ENCODE measurements around the gene MELTF. TPM values are rescaled to one million over a fixed set of nuclear protein-coding genes. Genes with fewer than 3 reads are reported as not detected.

The MELTF gene
- total RNA-seq (2014; rRNA removed; shearing (Covaris generic)) (7.4 and 9.6 TPM in 2 replicates), total RNA-seq (2022) (13.8 and 14.6 TPM in 2 replicates), Bru-seq, nascent RNA (percentile 37 among the genes with signal in this experiment), BruChase-seq, experiment 1, labeled RNA remaining after a 6-hour chase (percentile 37 among the genes with signal in this experiment), BruChase-seq, experiment 2, labeled RNA remaining after a 2-hour chase (percentile 39 among the genes with signal in this experiment)
- long read RNA-seq, partial matches to known transcripts: 3 of 13 reads
- long read RNA-seq, other reads (novel, unspliced or antisense): 6 of 13 reads

DNA sequence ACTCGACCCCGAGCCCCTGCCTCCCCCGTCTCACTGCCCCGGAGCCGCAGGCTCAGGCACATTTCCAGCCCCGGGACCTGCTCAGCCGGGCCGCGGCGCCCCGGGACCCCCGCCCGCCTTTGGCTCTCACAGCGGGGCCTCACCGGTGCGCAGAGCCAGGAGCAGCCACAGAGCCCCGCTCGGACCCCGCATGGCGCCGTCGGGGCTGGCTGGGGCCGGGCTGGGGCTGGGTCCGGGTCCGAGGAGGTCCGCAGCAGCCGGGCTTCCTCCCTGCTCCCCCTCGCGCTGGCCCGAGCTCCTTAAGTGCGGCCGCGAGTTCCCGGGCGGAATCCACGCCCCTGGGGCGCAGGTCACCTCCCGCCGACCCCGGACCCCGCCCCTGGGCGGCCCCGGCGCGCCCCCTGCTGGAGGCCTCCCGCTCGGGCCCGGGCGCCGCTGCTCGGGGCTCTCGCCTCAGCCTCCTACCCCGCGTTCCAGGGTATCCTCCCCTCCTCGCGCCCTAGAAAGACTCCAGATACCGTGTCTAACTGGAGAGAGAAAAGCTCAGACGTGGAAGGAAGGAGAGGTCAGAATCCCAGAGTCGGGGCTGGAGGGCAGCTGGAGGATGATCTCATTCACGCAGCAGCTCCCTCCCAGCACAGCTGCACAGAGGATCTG is at the start of gene MELTF:
MELTF (minus strand) TSS at position 307 of the 657 bp plus-strand sequence; CDS start at position 192, 115 bp downstream.
- H3K36me3 ChIP-seq (ENCODE audit: insufficient read depth, low read length): no peaks in the 10 kb centered on the region
- peak within 1 kb of the TSS; percentile 83 for H3K4me2 ChIP-seq (ENCODE audit: low read length)
- no peaks in the 10 kb centered on the region for H4K20me1 ChIP-seq (ENCODE audit: insufficient read depth, low read length)
- no peak for TF ChIP-seq EZH2phosphoT487 (IDR thresholded peaks at IDR 0.05; ENCODE audit: borderline replicate concordance, low read depth, low read length)
- TF ChIP-seq, protein P1, sequence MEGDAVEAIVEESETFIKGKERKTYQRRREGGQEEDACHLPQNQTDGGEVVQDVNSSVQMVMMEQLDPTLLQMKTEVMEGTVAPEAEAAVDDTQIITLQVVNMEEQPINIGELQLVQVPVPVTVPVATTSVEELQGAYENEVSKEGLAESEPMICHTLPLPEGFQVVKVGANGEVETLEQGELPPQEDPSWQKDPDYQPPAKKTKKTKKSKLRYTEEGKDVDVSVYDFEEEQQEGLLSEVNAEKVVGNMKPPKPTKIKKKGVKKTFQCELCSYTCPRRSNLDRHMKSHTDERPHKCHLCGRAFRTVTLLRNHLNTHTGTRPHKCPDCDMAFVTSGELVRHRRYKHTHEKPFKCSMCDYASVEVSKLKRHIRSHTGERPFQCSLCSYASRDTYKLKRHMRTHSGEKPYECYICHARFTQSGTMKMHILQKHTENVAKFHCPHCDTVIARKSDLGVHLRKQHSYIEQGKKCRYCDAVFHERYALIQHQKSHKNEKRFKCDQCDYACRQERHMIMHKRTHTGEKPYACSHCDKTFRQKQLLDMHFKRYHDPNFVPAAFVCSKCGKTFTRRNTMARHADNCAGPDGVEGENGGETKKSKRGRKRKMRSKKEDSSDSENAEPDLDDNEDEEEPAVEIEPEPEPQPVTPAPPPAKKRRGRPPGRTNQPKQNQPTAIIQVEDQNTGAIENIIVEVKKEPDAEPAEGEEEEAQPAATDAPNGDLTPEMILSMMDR (conservative IDR thresholded peaks at IDR 0.05; ENCODE audit: low read length): peak; percentile 89
- peak; percentile 83 for DNase-seq (ENCODE audit: low spot score)
- no peaks in the 10 kb centered on the region for H3K9me2 ChIP-seq (ENCODE audit: insufficient read depth, low read length)
- H3K4me1 ChIP-seq (ENCODE audit: insufficient read depth, low read length, poor library complexity, severe bottlenecking): peaks cover 14% of the 10 kb centered on the region
- ChIA-PET POLR2A (no interaction called here), CTCF (ENCODE audit: unreplicated experiment) (interaction anchor here (0.6 to 1.7 kb wide), 2 partner anchors 12 to 51 kb away, joined by 4 to 5 read pairs; no protein-coding TSS in a partner anchor)
- no peak within 1 kb of the TSS for H3K27ac ChIP-seq (ENCODE audit: low read depth, low read length, poor library complexity, severe bottlenecking)
- H3K4me3 ChIP-seq (ENCODE audit: low read depth, low read length, poor library complexity, severe bottlenecking): peak within 1 kb of the TSS; percentile 74
- no TSS peak for BruUV-seq (replicated peaks)
- no peaks in the 10 kb centered on the region for H3K79me2 ChIP-seq (ENCODE audit: insufficient read depth, low read depth, low read length)
- H3K9me3 ChIP-seq (ENCODE audit: low read length): no peaks in the 10 kb centered on the region
- H2AFZ ChIP-seq (ENCODE audit: low read length): peak within 1 kb of the TSS; percentile 88
- intact Hi-C loops (cut with micrococcal nuclease; ENCODE audit: unreplicated experiment): loop anchor here (1.0 kb wide), 2 partner anchors 27 to 51 kb away; no protein-coding TSS in a partner anchor

DNA sequence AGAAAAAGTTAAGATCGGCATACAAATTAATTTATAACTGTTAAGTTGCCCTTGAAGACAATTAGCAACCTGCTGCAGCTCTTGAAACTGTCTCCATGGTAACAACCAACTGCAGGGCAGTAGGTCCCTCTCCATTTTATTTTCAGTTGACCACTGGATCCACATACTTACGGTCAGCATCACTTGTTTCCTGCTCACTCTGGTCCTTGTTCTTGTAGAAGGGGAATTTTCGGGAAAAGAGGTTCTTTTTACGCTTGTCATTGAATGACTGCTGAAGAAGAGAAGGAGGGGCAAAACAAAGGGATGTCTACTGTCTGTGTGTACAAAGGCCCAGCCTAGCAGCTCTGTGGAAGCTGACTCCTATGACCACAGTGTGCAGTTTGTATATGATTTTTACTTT is 46.8 kb upstream of the MELTF start:
- Histone ChIP-seq H3K4me1 (ENCODE audit: insufficient read depth, low read length, poor library complexity, severe bottlenecking) (no peaks in the 10 kb centered on the region), H3K9me2 (ENCODE audit: insufficient read depth, low read length) (no peaks in the 10 kb centered on the region), H3K27ac (ENCODE audit: low read depth, low read length, poor library complexity, severe bottlenecking) (no peak overlapping the region), H3K9me3 (ENCODE audit: low read length) (no peaks in the 10 kb centered on the region), H2AFZ (ENCODE audit: low read length) (no peak overlapping the region), H3K79me2 (ENCODE audit: insufficient read depth, low read depth, low read length) (no peaks in the 10 kb centered on the region), H3K4me2 (ENCODE audit: low read length) (no peak overlapping the region), H3K36me3 (ENCODE audit: insufficient read depth, low read length) (peaks cover 27% of the 10 kb centered on the region), H4K20me1 (ENCODE audit: insufficient read depth, low read length) (no peaks in the 10 kb centered on the region), H3K4me3 (ENCODE audit: low read depth, low read length, poor library complexity, severe bottlenecking) (no peak overlapping the region)
- DNase-seq (ENCODE audit: low spot score): no peak
- TF ChIP-seq, protein P1 (conservative IDR thresholded peaks at IDR 0.05; ENCODE audit: low read length): no peak
- no peak for TF ChIP-seq EZH2phosphoT487 (IDR thresholded peaks at IDR 0.05; ENCODE audit: borderline replicate concordance, low read depth, low read length)
- intact Hi-C loops (cut with micrococcal nuclease; ENCODE audit: unreplicated experiment): no loop called here
- no TSS peak for BruUV-seq (replicated peaks)
- ChIA-PET CTCF (ENCODE audit: unreplicated experiment) (no interaction called here), POLR2A (interaction anchor here (1.2 kb wide), 1 partner anchor 15 kb away, joined by 4 read pairs; no protein-coding TSS in a partner anchor)

Data from OCI-LY7 (cell line).